GM12874 (cell line): ENCODE data around the gene MYO15A.

Experiments
- TF ChIP-seq, protein P1 (sequence below): IDR thresholded peaks from 2 replicates; pipeline ENCODE4 v1.5.1; 2011; ENCODE audit warnings: low read depth, mild to moderate bottlenecking, control low read depth, low read length, moderate library complexity; ENCODE audit not compliant: insufficient read depth

Gene MYO15A

DNA sequence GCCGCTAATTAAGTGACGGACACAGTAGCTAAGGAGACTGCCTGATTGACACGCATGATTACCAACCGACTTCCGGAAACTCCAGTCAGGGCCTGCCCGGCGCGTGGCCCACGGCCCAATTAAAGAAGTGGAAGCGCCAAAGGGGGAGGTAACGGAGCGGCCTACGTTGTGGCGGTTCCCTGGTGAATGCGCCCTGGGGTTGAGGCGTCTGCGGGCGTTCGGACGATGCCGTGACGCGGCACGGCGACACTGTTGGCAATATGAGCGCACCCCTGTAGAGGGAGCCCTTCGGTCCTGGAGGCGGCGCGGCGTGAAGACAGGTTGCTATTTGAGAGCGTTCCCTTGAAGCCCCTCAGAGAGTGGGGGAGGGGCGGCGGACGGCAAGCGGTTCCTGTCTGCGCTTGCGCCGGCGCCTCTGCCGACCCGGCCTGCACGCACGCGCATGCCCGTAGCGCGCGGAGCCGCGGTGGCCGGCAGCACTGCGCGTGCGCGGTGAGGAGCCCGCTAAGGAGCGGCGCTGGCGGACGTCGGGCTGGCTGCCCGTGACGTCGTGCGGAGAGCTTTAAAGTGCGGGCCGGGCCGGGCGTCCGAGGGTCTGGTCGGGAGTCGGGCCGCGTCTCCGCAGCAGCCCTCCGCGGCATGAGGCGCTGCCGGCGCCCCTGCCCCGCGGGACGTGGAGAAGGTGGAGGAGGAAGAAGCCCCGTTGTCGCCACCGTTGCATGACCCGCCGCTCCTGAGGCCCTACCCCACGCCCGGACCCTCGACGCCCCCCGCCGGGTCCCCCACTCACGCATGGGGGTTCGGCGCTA is 75.0 kb downstream of the MYO15A start, which contains the start of gene ALKBH5:
ALKBH5 (plus strand) TSS at position 495 of the 809 bp plus-strand sequence. CDS start 416 bp downstream, outside the sequence.
- TF ChIP-seq, protein P1, sequence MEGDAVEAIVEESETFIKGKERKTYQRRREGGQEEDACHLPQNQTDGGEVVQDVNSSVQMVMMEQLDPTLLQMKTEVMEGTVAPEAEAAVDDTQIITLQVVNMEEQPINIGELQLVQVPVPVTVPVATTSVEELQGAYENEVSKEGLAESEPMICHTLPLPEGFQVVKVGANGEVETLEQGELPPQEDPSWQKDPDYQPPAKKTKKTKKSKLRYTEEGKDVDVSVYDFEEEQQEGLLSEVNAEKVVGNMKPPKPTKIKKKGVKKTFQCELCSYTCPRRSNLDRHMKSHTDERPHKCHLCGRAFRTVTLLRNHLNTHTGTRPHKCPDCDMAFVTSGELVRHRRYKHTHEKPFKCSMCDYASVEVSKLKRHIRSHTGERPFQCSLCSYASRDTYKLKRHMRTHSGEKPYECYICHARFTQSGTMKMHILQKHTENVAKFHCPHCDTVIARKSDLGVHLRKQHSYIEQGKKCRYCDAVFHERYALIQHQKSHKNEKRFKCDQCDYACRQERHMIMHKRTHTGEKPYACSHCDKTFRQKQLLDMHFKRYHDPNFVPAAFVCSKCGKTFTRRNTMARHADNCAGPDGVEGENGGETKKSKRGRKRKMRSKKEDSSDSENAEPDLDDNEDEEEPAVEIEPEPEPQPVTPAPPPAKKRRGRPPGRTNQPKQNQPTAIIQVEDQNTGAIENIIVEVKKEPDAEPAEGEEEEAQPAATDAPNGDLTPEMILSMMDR, result peak; percentile 52

DNA sequence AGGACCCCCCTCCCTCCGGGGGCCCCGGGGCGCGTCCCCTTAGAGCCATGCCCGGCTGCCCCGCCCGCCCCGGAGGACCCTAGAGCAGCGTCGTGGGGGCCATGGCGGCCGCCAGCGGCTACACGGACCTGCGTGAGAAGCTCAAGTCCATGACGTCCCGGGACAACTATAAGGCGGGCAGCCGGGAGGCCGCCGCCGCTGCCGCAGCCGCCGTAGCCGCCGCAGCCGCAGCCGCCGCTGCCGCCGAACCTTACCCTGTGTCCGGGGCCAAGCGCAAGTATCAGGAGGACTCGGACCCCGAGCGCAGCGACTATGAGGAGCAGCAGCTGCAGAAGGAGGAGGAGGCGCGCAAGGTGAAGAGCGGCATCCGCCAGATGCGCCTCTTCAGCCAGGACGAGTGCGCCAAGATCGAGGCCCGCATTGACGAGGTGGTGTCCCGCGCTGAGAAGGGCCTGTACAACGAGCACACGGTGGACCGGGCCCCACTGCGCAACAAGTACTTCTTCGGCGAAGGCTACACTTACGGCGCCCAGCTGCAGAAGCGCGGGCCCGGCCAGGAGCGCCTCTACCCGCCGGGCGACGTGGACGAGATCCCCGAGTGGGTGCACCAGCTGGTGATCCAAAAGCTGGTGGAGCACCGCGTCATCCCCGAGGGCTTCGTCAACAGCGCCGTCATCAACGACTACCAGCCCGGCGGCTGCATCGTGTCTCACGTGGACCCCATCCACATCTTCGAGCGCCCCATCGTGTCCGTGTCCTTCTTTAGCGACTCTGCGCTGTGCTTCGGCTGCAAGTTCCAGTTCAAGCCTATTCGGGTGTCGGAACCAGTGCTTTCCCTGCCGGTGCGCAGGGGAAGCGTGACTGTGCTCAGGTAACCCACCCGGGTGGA is 75.8 kb downstream of the MYO15A start:
- TF ChIP-seq, protein P1, result no peak

DNA sequence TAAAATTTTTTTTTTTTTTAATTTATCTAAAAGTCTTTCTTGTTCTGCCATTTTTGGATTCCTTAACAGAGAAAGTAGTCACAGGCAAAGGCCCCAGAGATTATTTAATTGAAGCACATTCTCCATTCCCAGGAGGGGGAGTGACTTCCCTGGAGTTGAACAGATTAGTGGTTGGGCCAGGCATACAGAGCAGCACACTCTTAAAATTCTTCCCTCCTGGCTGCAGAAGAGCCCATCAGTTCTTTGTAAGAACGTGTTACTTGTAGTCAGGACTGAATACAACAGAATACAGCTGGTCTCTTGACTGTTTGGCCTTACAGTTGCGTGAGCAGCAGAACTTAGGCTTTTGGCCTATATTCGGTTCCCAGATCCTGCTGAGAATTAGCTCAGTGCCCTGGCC is 76.8 kb downstream of the MYO15A start:
- TF ChIP-seq, protein P1, result no peak

- TF ChIP-seq, protein P1, result no peak
These were observed 77.5 kb downstream of the MYO15A start for GRCh38 chr17:18185832-18186626.

GRCh38 chr17:18186627-18186982 is 78.0 kb downstream of the MYO15A start:
- TF ChIP-seq, protein P1, result no peak

DNA sequence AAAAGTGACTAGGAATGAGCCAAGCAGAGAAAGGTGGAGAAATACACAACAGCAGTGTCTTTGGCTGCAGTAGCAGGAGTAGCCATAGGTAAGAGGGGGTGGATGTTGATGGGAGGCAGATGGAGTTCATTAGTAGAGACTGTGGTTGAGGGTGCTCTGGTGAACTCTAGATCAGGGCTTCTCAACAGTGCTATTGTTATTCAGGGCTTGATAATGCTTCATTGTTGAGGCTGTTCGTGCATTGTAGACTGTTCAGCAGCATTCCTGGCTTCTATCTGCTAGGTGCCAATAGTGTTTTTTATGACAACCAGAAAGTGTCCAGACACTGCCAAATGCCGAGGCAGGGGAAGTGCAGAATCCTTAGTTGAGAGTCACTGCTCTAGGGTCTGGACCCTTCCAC is 78.7 kb downstream of the MYO15A start:
- TF ChIP-seq, protein P1, result no peak
